ENCODE results near the gene BEST4.
A peak's percentile ranks its signal among the peaks of the same experiment; 100 is the strongest.

The BEST4 gene

DNA sequence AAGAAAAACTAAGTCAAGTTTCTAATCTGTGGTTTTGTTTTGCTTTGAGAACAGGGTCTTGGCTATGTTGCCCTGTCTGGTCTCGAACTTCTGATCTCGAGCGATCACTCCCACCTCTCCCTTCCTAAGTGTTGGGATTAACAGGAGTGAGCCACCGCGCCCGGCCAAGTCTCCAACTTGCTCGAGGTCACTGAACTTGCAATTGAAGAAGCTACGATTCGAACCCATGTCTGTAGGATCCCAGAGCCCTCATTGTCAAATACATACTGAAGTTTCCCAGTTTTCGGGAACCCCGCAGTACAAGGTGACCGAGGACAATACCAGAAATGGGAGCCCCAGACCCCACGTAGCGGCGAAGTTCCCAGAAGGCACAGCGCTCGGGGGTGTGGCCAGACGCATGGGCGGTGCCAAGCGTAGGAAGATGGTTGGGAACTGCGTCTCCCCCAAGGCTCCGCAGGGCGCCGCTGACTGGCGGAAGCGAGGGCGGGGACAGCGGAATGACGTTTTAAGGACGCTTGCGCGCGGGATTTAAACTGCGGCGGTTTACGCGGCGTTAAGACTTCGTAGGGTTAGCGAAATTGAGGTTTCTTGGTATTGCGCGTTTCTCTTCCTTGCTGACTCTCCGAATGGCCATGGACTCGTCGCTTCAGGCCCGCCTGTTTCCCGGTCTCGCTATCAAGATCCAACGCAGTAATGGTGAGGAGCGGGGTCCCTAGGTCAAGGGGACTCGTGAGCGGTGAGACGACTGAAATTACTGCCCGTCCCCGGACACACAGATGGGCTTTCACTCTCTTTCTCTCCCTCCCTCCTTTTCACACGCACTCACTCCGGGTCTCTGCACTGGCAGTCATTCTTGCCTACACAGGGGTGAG, 48.4 kb downstream of the BEST4 start, which contains the start of gene KIF2C (continued):
- TF ChIP-seq, protein P1, sequence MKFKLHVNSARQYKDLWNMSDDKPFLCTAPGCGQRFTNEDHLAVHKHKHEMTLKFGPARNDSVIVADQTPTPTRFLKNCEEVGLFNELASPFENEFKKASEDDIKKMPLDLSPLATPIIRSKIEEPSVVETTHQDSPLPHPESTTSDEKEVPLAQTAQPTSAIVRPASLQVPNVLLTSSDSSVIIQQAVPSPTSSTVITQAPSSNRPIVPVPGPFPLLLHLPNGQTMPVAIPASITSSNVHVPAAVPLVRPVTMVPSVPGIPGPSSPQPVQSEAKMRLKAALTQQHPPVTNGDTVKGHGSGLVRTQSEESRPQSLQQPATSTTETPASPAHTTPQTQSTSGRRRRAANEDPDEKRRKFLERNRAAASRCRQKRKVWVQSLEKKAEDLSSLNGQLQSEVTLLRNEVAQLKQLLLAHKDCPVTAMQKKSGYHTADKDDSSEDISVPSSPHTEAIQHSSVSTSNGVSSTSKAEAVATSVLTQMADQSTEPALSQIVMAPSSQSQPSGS (tag by site-specific recombination; IDR thresholded peaks at IDR 0.05; ENCODE audit: low read depth): peak; percentile 38; the same call in 1 of the 2 replicates
- TF ChIP-seq IKZF3 (tag by site-specific recombination; IDR thresholded peaks at IDR 0.05) (peak; percentile 88), ZNF341 (tag by site-specific recombination; IDR thresholded peaks at IDR 0.05; ENCODE audit: low read depth) (no peak; the same call in 1 of the 2 replicates), KLF1 (tag by site-specific recombination; IDR thresholded peaks at IDR 0.05) (peak; percentile 54; the same call in 1 of the 2 replicates), ZNF747 (tag by site-specific recombination; IDR thresholded peaks at IDR 0.05) (no peak), ZBTB17 (tag by site-specific recombination; IDR thresholded peaks at IDR 0.05) (peak; percentile 75), SP3 (tag by site-specific recombination; IDR thresholded peaks at IDR 0.05) (peak; percentile 84), ZBTB20 (tag by site-specific recombination; IDR thresholded peaks at IDR 0.05) (peak; percentile 90), ZNF324 (tag by site-specific recombination; IDR thresholded peaks at IDR 0.05) (0 out of 2 replicates have a peak, but pooled peaks have one; percentile 15), GLIS2 (tag by site-specific recombination; IDR thresholded peaks at IDR 0.05) (peak; percentile 56), SP7 (tag by site-specific recombination; IDR thresholded peaks at IDR 0.05) (peak; percentile 65), ZNF335 (tag by site-specific recombination; conservative IDR thresholded peaks at IDR 0.05) (peak; percentile 93), ZNF610 (tag by site-specific recombination; IDR thresholded peaks at IDR 0.05; ENCODE audit: borderline replicate concordance) (peak; percentile 51; the same call in 1 of the 2 replicates), ZNF274 (IDR thresholded peaks at IDR 0.05; ENCODE audit: low read length) (no peak), ZNF274 (tag by site-specific recombination; IDR thresholded peaks at IDR 0.05; ENCODE audit: borderline replicate concordance) (no peak), ZNF223 (tag by site-specific recombination; IDR thresholded peaks at IDR 0.05) (no peak), TRIM28 (IDR thresholded peaks at IDR 0.05; ENCODE audit: borderline replicate concordance, low read length) (0 out of 2 replicates have a peak, but pooled peaks have one; percentile 27), KLF9 (tag by site-specific recombination; IDR thresholded peaks at IDR 0.05; ENCODE audit: low read depth) (peak; percentile 86), ZBTB21 (tag by site-specific recombination; IDR thresholded peaks at IDR 0.05) (peak; percentile 95), ZNF76 (tag by site-specific recombination; IDR thresholded peaks at IDR 0.05; ENCODE audit: borderline replicate concordance, low read depth) (peak; percentile 92), ZNF112 (tag by site-specific recombination; IDR thresholded peaks at IDR 0.05) (no peak), ZSCAN23 (tag by site-specific recombination; IDR thresholded peaks at IDR 0.05) (no peak), ZNF24 (tag by site-specific recombination; IDR thresholded peaks at IDR 0.05) (peak; percentile 65; the same call in 1 of the 2 replicates), ZNF140 (tag by site-specific recombination; IDR thresholded peaks at IDR 0.05) (no peak; the same call in 1 of the 2 replicates), ZNF10 (tag by site-specific recombination; IDR thresholded peaks at IDR 0.05) (no peak), ZNF501 (tag by site-specific recombination; IDR thresholded peaks at IDR 0.05) (peak; percentile 47; the same call in 1 of the 2 replicates), SP2 (tag by site-specific recombination; IDR thresholded peaks at IDR 0.05) (peak; percentile 83), ZNF768 (tag by site-specific recombination; IDR thresholded peaks at IDR 0.05) (no peak), SETDB1 (IDR thresholded peaks at IDR 0.05; ENCODE audit: insufficient read length, low read length) (peak; percentile 40), KLF7 (tag by site-specific recombination; IDR thresholded peaks at IDR 0.05; ENCODE audit: borderline replicate concordance) (no peak; the same call in 1 of the 2 replicates), ZSCAN30 (tag by site-specific recombination; IDR thresholded peaks at IDR 0.05) (peak; percentile 23; the same call in 1 of the 2 replicates), ZNF121 (tag by site-specific recombination; IDR thresholded peaks at IDR 0.05) (0 out of 2 replicates have a peak, but pooled peaks have one; percentile 22)
- TF ChIP-seq, protein P2, sequence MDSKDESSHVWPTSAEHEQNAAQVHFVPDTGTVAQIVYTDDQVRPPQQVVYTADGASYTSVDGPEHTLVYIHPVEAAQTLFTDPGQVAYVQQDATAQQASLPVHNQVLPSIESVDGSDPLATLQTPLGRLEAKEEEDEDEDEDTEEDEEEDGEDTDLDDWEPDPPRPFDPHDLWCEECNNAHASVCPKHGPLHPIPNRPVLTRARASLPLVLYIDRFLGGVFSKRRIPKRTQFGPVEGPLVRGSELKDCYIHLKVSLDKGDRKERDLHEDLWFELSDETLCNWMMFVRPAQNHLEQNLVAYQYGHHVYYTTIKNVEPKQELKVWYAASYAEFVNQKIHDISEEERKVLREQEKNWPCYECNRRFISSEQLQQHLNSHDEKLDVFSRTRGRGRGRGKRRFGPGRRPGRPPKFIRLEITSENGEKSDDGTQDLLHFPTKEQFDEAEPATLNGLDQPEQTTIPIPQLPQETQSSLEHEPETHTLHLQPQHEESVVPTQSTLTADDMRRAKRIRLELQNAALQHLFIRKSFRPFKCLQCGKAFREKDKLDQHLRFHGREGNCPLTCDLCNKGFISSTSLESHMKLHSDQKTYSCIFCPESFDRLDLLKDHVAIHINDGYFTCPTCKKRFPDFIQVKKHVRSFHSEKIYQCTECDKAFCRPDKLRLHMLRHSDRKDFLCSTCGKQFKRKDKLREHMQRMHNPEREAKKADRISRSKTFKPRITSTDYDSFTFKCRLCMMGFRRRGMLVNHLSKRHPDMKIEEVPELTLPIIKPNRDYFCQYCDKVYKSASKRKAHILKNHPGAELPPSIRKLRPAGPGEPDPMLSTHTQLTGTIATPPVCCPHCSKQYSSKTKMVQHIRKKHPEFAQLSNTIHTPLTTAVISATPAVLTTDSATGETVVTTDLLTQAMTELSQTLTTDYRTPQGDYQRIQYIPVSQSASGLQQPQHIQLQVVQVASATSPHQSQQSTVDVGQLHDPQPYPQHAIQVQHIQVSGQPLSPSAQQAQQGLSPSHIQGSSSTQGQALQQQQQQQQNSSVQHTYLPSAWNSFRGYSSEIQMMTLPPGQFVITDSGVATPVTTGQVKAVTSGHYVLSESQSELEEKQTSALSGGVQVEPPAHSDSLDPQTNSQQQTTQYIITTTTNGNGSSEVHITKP (tag by site-specific recombination; IDR thresholded peaks at IDR 0.05): peak; percentile 77
- TF ChIP-seq, protein P3, sequence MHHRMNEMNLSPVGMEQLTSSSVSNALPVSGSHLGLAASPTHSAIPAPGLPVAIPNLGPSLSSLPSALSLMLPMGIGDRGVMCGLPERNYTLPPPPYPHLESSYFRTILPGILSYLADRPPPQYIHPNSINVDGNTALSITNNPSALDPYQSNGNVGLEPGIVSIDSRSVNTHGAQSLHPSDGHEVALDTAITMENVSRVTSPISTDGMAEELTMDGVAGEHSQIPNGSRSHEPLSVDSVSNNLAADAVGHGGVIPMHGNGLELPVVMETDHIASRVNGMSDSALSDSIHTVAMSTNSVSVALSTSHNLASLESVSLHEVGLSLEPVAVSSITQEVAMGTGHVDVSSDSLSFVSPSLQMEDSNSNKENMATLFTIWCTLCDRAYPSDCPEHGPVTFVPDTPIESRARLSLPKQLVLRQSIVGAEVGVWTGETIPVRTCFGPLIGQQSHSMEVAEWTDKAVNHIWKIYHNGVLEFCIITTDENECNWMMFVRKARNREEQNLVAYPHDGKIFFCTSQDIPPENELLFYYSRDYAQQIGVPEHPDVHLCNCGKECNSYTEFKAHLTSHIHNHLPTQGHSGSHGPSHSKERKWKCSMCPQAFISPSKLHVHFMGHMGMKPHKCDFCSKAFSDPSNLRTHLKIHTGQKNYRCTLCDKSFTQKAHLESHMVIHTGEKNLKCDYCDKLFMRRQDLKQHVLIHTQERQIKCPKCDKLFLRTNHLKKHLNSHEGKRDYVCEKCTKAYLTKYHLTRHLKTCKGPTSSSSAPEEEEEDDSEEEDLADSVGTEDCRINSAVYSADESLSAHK (tag by site-specific recombination; IDR thresholded peaks at IDR 0.05): 0 out of 2 replicates have a peak, but pooled peaks have one; percentile 8

Measured in HEK293 (cell line).